HuH-7.5 (cell line): ENCODE data around the gene SLC1A7.
A peak's percentile ranks its signal among the peaks of the same experiment; 100 is the strongest.

ENCODE experiments used
- DNase-seq: peaks from one replicate; pipeline ENCODE4 v3.0.0; 2011; ENCODE audit warnings: low spot score

SLC1A7 gene

DNA sequence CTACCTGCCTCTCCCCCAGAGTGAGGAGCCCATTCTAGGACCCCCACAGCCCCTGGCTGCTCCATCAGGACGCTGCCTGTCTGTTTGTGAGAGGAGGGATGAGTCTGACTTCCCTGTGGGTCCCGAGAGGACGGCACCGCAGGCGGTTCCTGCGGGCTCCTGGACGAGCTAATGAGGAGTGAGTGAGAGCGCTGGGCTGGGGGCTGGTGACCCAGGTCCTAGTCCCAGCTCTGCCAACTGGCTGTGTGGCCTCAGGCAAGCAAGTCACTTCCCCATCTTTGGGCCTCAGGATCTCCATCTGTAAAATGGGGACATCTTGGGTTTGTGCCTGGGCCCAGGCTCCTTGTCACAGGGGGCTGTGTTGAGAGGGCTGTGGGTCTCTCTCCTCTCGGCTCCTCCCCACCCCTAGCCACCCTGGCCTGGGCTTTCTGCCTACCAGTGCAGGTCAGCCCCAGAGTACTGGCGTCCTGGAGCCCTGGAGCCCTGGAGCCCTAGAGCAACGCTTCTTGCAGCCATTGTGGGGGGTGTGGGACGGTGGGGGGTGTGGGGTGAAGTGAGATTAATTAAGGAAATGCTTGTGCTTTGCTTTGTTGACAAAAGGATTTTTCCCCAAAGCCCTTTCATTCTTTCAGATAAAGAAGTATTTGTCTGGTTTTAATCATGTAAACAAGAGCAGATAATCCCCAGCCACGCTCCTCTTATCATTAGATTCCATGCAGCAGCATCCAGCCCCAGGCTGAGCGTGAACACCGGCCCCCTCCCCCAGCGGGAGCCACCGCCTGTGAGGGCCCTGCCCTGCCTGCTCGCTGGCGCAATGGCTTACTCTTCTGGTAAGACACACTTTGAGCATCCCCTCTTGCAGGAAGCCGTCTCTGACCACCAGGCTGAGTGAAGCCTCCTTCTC, 26.8 kb downstream of the SLC1A7 start:
- DNase-seq, result no peak

- no peak for DNase-seq
These were observed 27.6 kb downstream of the SLC1A7 start for GRCh38 chr1:53114581-53115400.

DNA sequence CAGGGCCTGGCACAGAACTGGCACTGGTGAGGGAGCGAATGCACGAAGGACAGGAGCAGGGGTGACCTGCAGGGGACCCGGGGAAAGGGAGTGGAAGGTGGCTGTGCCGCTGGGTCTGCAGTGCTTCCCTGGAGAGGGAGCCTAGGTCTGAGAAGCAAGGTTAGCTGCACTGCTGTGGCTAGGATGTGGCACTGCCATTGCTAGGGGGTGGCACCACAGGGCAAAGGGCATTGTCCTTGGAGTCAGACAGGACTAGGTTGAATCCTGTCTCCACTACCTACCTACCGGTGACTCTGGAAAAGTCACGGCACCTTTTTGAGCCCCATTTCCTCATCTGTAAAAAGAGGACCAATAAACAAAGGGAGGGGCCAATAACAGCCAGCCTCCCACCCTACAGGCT, 28.3 kb downstream of the SLC1A7 start:
- no peak for DNase-seq

- no peak for DNase-seq
These were observed 29.6 kb downstream of the SLC1A7 start for GRCh38 chr1:53112861-53113260.

DNA sequence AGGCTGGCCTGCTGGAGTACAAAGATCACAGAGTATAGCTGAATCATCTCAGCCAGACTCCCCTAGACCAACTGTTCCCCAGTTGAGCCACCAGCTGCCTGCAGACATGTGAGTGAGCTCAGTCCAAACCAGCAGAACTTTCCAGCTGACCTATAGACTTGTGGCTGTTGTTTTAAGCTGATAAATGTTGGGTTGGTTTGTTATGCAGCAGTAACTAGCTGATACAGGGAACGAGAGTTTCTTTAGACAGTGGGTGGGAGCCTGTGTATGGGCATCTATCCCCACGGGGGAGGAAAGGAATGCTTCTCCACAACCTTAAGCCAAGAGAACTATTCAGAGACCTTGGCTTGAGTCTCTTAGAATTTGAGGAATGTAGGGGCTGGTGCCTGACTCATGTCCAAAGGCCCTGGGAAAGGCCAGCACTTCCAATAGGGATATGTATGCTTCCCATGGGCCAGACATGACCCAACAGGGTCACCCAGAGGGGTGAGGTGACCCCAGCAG, 30.1 kb downstream of the SLC1A7 start:
- no peak for DNase-seq

GRCh38 chr1:53111693-53112092, 30.7 kb downstream of the SLC1A7 start:
- DNase-seq, result no peak

- DNase-seq, result peak; percentile 55
These were observed 31.3 kb downstream of the SLC1A7 start for GRCh38 chr1:53111073-53111556.

DNA sequence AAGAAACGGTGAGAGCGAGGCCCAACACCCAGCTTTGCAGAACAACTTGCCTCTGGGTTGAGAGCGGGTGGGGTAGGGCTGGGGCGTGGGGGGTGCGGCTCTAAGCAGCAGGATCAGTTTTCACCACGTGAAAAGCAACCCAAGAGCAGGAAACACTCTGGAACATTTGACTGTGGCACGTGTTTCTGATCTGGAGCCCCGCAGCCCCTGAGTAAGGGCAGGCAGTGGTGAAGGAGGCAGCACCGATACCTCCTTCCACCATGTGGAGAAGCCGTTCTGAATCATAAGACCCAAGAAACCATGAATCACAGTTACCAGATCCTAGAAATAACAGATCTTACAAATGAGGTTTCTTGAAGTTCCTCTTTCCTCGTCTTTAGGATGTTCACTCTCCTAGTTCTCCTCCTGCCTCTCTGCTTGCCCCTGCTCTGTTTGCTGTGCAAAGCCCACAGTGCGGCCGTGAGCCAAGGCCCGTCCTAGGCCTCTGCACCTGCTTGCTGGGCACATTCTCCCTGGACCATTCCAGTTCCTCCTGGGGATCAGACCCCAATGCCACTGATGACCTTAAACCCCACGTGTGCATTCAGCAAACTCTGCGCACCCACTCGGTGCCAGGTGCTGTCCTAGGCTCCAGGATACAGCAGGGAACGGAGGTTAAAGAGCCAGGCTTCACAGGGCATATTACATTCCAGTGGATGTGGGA, 31.9 kb downstream of the SLC1A7 start:
- DNase-seq, result no peak

DNA sequence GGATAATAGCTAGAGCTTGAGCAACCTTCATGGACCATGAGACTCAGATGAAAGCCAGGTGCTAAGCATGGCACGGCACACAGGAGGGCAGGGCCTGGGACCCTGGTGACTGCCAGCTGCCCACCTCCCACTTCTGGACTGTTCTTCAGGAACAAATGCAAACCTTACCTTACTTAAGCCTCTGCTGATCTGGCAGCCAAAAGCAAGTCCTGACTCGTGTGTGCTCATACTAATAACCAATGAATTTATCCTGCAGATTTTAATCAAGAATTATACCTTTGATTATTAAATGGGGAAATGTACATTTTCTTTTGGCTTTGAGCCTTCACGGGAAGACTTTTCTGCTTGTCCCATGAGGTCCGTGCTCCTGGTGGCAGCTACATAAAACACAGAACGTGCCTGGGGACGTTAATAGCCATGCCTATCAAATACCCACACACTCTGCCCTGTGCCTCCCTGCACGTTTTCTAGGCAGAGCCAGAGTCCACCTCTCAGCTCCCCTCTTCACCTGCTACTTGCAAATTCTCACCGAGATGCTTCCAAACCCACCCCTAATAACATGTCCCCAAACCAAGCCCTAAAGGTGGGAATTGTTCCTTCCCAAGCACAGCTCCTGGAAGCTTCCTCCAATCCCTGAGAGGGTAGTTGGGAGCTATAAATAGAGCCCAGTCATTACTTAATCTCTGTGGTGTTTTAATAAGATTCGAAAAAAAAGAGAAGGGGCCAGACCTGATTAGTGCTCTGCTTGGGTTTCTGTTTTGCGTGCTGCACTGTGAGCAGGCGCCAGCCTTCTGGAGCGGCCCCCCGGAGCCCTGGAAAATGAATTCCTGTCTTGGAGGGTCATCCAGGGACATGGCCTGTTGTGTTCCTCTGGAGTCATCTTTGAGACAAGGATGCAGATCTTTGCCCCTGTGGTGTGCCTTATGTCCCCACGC, 33.5 kb downstream of the SLC1A7 start:
- DNase-seq, result no peak

GRCh38 chr1:53107570-53108322, 34.7 kb downstream of the SLC1A7 start:
- DNase-seq, result peak; percentile 86

DNA sequence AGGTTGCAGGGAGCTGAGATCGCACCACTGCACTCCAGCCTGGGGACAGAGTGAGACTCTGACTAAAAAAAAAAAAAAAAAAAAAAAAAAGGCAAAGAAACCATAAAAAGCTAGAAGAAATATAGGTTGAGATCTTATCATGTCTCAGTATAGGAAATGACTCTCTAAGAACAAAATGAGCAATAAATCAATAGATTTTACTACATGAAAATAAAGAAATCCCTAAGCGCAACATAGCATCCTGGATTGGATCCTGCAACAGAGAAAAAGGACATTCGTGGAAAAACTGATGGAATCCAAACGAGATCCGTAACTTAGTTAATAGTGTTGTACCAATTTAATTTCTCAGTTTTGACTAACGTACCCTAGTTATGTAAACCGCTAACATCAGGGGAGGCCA, 35.3 kb downstream of the SLC1A7 start:
- no peak for DNase-seq

GRCh38 chr1:53104289-53104913, 38.0 kb downstream of the SLC1A7 start:
- DNase-seq, result no peak

DNA sequence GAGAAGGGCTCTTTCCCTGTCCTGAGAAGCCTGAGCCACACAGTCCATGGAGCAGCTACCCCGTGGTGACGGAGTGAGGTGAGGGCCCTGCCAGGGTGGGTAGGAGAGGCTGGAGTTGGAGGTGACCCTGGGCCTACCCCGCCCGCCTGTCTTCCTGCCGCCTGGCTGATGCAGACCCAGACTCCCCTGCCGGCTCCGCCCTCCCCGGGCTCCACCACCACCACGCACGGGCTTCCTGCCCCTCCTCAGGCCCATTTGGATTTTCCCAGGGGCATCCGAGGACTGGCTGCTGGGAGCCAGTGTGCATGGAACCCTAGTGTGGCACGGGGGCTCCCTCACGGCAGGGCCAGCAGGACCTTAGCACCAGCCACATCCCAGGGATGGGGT, 47.9 kb downstream of the SLC1A7 start:
- no peak for DNase-seq

DNA sequence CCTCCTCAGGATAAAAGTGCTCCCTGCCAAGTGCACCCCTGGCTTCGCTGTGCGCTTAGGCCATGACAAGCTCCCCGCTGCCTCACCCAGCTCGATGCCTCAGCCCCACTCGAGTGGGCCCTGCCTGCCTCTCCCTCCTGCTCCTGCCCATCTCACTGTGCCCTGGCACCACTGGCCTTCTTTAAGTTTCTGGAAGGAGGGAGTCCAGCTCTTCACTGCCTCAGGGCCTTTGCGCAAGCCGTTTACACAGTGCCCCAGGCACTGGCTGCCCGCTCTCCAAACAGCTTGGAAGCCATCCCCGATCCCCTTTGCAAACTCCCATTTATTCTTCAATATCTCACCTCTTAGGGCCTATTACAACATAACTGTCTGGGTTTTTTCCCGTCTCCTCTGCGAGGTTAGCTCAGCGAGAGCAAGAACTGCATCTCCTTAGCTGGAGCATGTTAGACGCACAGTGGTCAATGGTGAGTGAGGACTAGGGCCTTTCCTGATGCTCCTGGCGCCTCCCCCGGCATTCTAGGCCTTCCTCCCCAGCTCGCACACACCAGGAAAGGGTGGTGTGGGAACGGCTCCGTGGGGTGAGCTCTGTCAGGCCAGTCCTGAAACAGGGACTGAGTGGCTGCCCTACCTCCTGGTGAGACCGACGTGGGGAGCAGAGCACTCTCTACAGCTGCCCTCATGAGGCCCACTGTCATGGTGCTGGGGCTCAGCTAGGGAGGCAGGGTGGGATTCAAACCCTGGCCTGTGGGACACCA, 48.5 kb downstream of the SLC1A7 start:
- no peak for DNase-seq

GRCh38 chr1:53093451-53093754, 49.0 kb downstream of the SLC1A7 start:
- DNase-seq, result no peak

DNA sequence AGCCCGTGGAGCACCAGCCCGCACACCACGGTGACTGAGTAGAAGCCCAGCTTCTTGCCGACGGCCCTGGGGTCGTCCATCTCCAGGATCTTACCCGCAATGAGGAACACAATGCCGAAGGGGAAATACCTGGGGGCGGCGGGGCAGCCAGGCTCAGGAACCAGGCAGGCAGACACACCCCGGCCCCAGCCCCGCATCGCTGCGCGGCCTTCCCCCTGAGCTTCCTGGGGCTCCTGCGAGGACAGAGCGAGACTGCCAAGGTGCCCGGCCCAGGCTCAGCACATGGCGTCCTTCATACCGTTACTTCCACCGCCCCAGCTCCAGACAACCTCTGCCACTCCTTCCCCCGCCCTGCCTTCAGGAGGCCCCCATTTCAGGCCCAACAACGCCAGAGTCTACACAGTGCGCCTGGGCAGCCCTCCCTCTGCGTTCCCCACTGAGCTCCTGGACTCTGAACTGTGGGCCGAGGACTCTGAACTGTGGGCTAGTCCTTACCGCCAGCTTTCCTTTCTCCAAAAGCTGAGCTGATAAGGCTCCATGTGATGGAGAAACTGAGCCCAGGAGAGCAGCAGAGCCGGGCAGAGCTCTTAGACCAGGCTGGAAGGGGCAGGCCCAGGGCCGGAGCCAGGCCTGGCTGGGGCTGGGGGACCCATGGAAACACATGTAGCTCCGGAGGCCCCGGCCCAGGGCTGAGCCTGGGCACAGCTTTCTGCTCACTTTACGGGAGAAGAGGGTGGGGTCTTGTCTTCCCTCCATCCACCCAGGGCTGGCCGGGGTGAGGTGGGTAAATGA, 49.6 kb downstream of the SLC1A7 start:
- no peak for DNase-seq

GRCh38 chr1:53091841-53092645, 50.4 kb downstream of the SLC1A7 start:
- DNase-seq, result no peak
